ENCODE measurements around the gene TRIM9.
"Not testable (repeated sequence)": the region's sequence is repeated elsewhere in the genome, so short reads cannot be mapped to it uniquely, and the experiment has no call there.

TRIM9 gene

GRCh38 chr14:50997712-50998111 lies 97.2 kb downstream of the TRIM9 start:
- TF ChIP-seq ZFX (IDR thresholded peaks at IDR 0.05) (no peak), CTCF (conservative IDR thresholded peaks at IDR 0.05) (no peak)
- H3K27ac ChIP-seq, result no peak overlapping the region

- H3K27ac ChIP-seq, result not testable (repeated sequence)
These were observed 100.7 kb downstream of the TRIM9 start for GRCh38 chr14:50994158-50994557.

GRCh38 chr14:50985859-50986331 lies 109.0 kb downstream of the TRIM9 start:
- TF ChIP-seq ZFX (IDR thresholded peaks at IDR 0.05) (no peak), CTCF (conservative IDR thresholded peaks at IDR 0.05) (no peak)
- H3K27ac ChIP-seq, result no peak overlapping the region

- TF ChIP-seq ZFX (IDR thresholded peaks at IDR 0.05), result no peak
- TF ChIP-seq CTCF (conservative IDR thresholded peaks at IDR 0.05), result no peak
- H3K27ac ChIP-seq, result no peak overlapping the region
These were observed 109.6 kb downstream of the TRIM9 start for GRCh38 chr14:50985124-50985858.

- H3K27ac ChIP-seq, result no peak overlapping the region
- TF ChIP-seq ZFX (IDR thresholded peaks at IDR 0.05), result no peak
- TF ChIP-seq CTCF (conservative IDR thresholded peaks at IDR 0.05), result no peak
These were observed 110.7 kb downstream of the TRIM9 start for GRCh38 chr14:50984036-50984710.

GRCh38 chr14:50979941-50980850 lies 114.7 kb downstream of the TRIM9 start:
- no peak for TF ChIP-seq CTCF (conservative IDR thresholded peaks at IDR 0.05)
- TF ChIP-seq ZFX (IDR thresholded peaks at IDR 0.05), result no peak
- no peak overlapping the region for H3K27ac ChIP-seq

- H3K27ac ChIP-seq, result no peak overlapping the region
- TF ChIP-seq CTCF (conservative IDR thresholded peaks at IDR 0.05) (no peak), ZFX (IDR thresholded peaks at IDR 0.05) (no peak)
These were observed 116.0 kb downstream of the TRIM9 start for GRCh38 chr14:50978888-50979287.
